WTC11 (cell line): ENCODE data around the gene CHRNB1. TPM values are rescaled to one million over a fixed set of nuclear protein-coding genes. Genes with fewer than 3 reads are reported as not detected.

ENCODE experiments used
- ATAC-seq: fragments of 200-7000 bp; cut with Tn5 transposase; 2 replicates; pipeline ENCODE4 v1.10.0; 2021; ENCODE audit warnings: mild to moderate bottlenecking, moderate library complexity
- CTCF ChIA-PET: fragments of 300-600 bp; sonication (Branson Sonifier 250); formaldehyde crosslinking; loops from one replicate; lab custom pipeline; 2021; ENCODE audit warnings: antibody characterized with exemption; lab: Charles Lee
- POLR2A ChIA-PET: fragments of 350-600 bp; sonication (Branson Sonifier 250); formaldehyde crosslinking; loops from one replicate; lab custom pipeline; 2021; ENCODE audit warnings: antibody characterized with exemption; lab: Charles Lee
- DNase-seq: peaks from one replicate; pipeline ENCODE4 v3.0.0; 2021; ENCODE audit warnings: low spot score
- H3K27ac Mint-ChIP-seq: 2 replicates; pipeline ENCODE4 v1.8.0; 2021; ENCODE audit warnings: mixed read lengths
- H3K27me3 Mint-ChIP-seq: 2 replicates; pipeline ENCODE4 v1.8.0; 2021; ENCODE audit warnings: low read depth, mild to moderate bottlenecking, moderate library complexity, mixed read lengths
- H3K36me3 Mint-ChIP-seq: 2 replicates; pipeline ENCODE4 v1.8.0; 2021; ENCODE audit warnings: mixed read lengths
- H3K4me1 Mint-ChIP-seq: 2 replicates; pipeline ENCODE4 v1.8.0; 2022; ENCODE audit warnings: mixed read lengths
- H3K4me3 Mint-ChIP-seq: 2 replicates; pipeline ENCODE4 v1.8.0; 2021; ENCODE audit warnings: mild to moderate bottlenecking, moderate library complexity, mixed read lengths
- H3K9me3 Mint-ChIP-seq: 2 replicates; pipeline ENCODE4 v1.8.0; 2021; ENCODE audit warnings: mixed read lengths
- CBFB ChIP-seq: sonication (generic); formaldehyde crosslinking; IDR thresholded peaks from 2 replicates; pipeline ENCODE4 v1.8.1; 2022; ENCODE audit warnings: mild to moderate bottlenecking, low read depth, missing genetic modification reagents
- CREB1 ChIP-seq: sonication (generic); formaldehyde crosslinking; IDR thresholded peaks from 2 replicates; pipeline ENCODE4 v1.8.0; 2023; ENCODE audit warnings: mild to moderate bottlenecking, missing genetic modification reagents
- ERG ChIP-seq: fragments of 250-450 bp; sonication (Bioruptor Pico); IDR thresholded peaks from 2 replicates; pipeline ENCODE4 v1.8.0; 2021; ENCODE audit warnings: mild to moderate bottlenecking
- FOXP1 ChIP-seq: sonication (generic); formaldehyde crosslinking; IDR thresholded peaks from 2 replicates; pipeline ENCODE4 v1.8.0; 2022; ENCODE audit warnings: missing genetic modification reagents, mild to moderate bottlenecking, moderate library complexity, borderline replicate concordance
- HMGA2 ChIP-seq: fragments of 250-450 bp; sonication (Bioruptor Pico); IDR thresholded peaks from 2 replicates; pipeline ENCODE4 v1.4.0; 2021; ENCODE audit warnings: mild to moderate bottlenecking, moderate library complexity
- JAZF1 ChIP-seq: fragments of 250-450 bp; sonication (Bioruptor Pico); IDR thresholded peaks from 2 replicates; pipeline ENCODE4 v1.9.0; 2021; ENCODE audit warnings: moderate library complexity, mild to moderate bottlenecking, inconsistent platforms
- MYBL2 ChIP-seq: sonication (generic); formaldehyde crosslinking; IDR thresholded peaks from 2 replicates; pipeline ENCODE4 v1.8.1; 2023; ENCODE audit warnings: mild to moderate bottlenecking, moderate library complexity, missing genetic modification reagents
- NR2C2 ChIP-seq: sonication (generic); formaldehyde crosslinking; IDR thresholded peaks from 2 replicates; pipeline ENCODE4 v1.8.0; 2022; ENCODE audit warnings: mild to moderate bottlenecking, missing genetic modification reagents
- NR3C1 ChIP-seq: sonication (generic); formaldehyde crosslinking; conservative IDR thresholded peaks from 2 replicates; pipeline ENCODE4 v1.8.1; 2023; ENCODE audit warnings: low read depth, mild to moderate bottlenecking, missing genetic modification reagents
- PRRX2 ChIP-seq: fragments of 250-450 bp; sonication (Bioruptor Pico); IDR thresholded peaks from 2 replicates; pipeline ENCODE4 v1.8.0; 2021; ENCODE audit warnings: mild to moderate bottlenecking
- RORB ChIP-seq: fragments of 250-450 bp; sonication (Bioruptor Pico); IDR thresholded peaks from 2 replicates; pipeline ENCODE4 v1.9.0; 2021; ENCODE audit warnings: mild to moderate bottlenecking
- SOX15 ChIP-seq: fragments of 250-450 bp; sonication (Bioruptor Pico); IDR thresholded peaks from 2 replicates; pipeline ENCODE4 v1.9.0; 2021; ENCODE audit warnings: mild to moderate bottlenecking
- SP1 ChIP-seq: sonication (generic); formaldehyde crosslinking; conservative IDR thresholded peaks from 2 replicates; pipeline ENCODE4 v1.8.1; 2022; ENCODE audit warnings: missing genetic modification reagents
- ZNF121 ChIP-seq: sonication (generic); formaldehyde crosslinking; IDR thresholded peaks from 2 replicates; pipeline ENCODE4 v1.8.0; 2023; ENCODE audit warnings: missing genetic modification reagents
- ZNF138 ChIP-seq: sonication (generic); formaldehyde crosslinking; conservative IDR thresholded peaks from 2 replicates; pipeline ENCODE4 v1.8.1; 2022; ENCODE audit warnings: mild to moderate bottlenecking, moderate library complexity, missing genetic modification reagents
- ZNF232 ChIP-seq: sonication (generic); formaldehyde crosslinking; IDR thresholded peaks from 2 replicates; pipeline ENCODE4 v1.8.0; 2022; ENCODE audit warnings: mild to moderate bottlenecking, missing genetic modification reagents
- ZNF425 ChIP-seq: fragments of 250-450 bp; sonication (Bioruptor Pico); conservative IDR thresholded peaks from 2 replicates; pipeline ENCODE4 v1.9.0; 2021; ENCODE audit warnings: mild to moderate bottlenecking
- ZNF512 ChIP-seq: sonication (generic); formaldehyde crosslinking; IDR thresholded peaks from 2 replicates; pipeline ENCODE4 v1.8.1; 2022; ENCODE audit warnings: missing genetic modification reagents, borderline replicate concordance
- ZNF671 ChIP-seq: fragments of 250-450 bp; sonication (Bioruptor Pico); IDR thresholded peaks from 2 replicates; pipeline ENCODE4 v1.8.0; 2021; ENCODE audit warnings: mild to moderate bottlenecking
- total RNA-seq: library from RNA; stranded (reverse); gene quantifications from 3 replicates; pipeline ENCODE4 v1.2.3, GENCODE V29; 2021
- TF ChIP-seq, protein P1 (sequence below): sonication (generic); formaldehyde crosslinking; IDR thresholded peaks from 2 replicates; pipeline ENCODE4 v1.8.1; 2022; ENCODE audit warnings: low read depth, mild to moderate bottlenecking, moderate library complexity, missing genetic modification reagents, borderline replicate concordance

CHRNB1 gene
- total RNA-seq, 1 experiment from 2014 or later: 16.0 TPM

DNA sequence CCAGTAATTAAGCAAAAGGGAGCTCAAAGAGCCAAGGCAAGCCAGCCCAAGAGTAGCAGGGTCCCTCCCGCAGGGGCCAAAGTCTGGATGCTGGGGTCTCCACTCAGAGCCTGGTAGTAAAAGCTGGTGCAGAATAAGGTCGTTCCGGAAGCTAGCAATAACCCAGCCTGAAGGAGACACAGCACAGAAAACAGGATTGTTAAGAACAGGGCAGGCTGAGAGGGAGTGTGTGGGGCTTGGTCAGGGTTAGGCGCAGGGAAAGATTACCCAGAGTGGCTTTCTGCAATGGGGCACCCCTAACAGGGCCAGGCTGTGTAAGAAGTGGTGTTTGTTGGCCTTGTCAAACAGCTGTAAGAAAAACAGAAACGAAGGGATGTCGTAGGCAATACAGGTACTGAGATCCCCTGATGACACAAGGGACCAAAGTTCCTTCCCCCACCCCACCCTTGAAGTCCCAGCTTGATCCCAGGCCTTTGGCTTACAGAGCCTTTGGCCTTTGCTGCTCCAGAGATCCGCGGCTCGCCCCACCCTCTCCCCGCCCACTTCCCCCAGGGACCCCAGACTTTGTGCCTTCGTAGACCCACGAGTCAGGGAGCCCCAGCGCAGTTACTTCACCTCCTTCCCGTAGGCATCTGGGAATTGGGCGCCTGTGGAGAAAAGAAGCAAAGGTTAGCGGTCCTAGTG, 41.7 kb upstream of the CHRNB1 start:
- CTCF ChIA-PET: interaction anchor here (0.6 to 3.3 kb wide), 20 partner anchors 9 to 705 kb away, joined by 3 to 59 read pairs (median 6); partner anchors contain the start of genes CHRNB1, KCTD11, PLSCR3 and SOX15
- peak; percentile 72 for DNase-seq

DNA sequence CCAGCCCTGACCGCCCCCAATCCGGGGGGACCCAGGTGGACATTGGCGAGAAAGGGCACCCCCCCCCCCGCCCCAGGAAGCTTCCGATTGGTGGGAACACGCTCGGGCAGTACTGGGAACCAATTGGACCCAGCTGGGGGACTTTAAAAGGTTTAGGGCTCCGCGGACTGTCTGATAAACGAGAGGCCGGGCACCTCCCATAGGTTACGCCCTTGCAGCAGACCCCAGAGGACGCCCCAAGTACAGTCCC, 41.2 kb upstream of the CHRNB1 start:
- H3K27ac Mint-ChIP-seq: peak overlapping the region; percentile 85
- no peaks in the 10 kb centered on the region for H3K9me3 Mint-ChIP-seq
- H3K36me3 Mint-ChIP-seq: peaks cover 4% of the 10 kb centered on the region
- peaks cover 27% of the 10 kb centered on the region for H3K4me1 Mint-ChIP-seq
- no peak for DNase-seq
- ATAC-seq: peak; percentile 16
- H3K4me3 Mint-ChIP-seq: peak overlapping the region; percentile 80
- CTCF ChIA-PET: interaction anchor here (0.6 to 3.3 kb wide), 39 partner anchors 9 to 1523 kb away, joined by 3 to 59 read pairs (median 5); partner anchors contain the start of genes ACAP1, CHRNB1, KCTD11 and NEURL4
- no peaks in the 10 kb centered on the region; the same call in 1 of the 2 replicates for H3K27me3 Mint-ChIP-seq
- TF ChIP-seq NR2C2 (CRISPR knock-in tag): no peak
- 0 out of 2 replicates have a peak, but pooled peaks have one; percentile 17 for TF ChIP-seq CREB1 (CRISPR knock-in tag)
- peak; percentile 84; the same call in 1 of the 2 replicates for TF ChIP-seq MYBL2 (CRISPR knock-in tag)
- no peak for TF ChIP-seq FOXP1 (CRISPR knock-in tag)
- POLR2A ChIA-PET: interaction anchor here (0.6 to 2.5 kb wide), 20 partner anchors 10 to 186 kb away, joined by 3 to 38 read pairs (median 4); partner anchors contain the start of genes ACAP1, CHRNB1, NEURL4 and PLSCR3

More for the DNA sequence above, 41.7 kb upstream of the CHRNB1 start:
- ATAC-seq: peak; percentile 4
- H3K27ac Mint-ChIP-seq: peak overlapping the region; percentile 85
- peaks cover 27% of the 10 kb centered on the region for H3K4me1 Mint-ChIP-seq
- H3K4me3 Mint-ChIP-seq: peak overlapping the region; percentile 80
- POLR2A ChIA-PET: interaction anchor here (0.9 to 2.5 kb wide), 15 partner anchors 9 to 186 kb away, joined by 3 to 38 read pairs (median 5); partner anchors contain the start of genes ACAP1, NEURL4, PLSCR3 and POLR2A
- TF ChIP-seq, protein P1, sequence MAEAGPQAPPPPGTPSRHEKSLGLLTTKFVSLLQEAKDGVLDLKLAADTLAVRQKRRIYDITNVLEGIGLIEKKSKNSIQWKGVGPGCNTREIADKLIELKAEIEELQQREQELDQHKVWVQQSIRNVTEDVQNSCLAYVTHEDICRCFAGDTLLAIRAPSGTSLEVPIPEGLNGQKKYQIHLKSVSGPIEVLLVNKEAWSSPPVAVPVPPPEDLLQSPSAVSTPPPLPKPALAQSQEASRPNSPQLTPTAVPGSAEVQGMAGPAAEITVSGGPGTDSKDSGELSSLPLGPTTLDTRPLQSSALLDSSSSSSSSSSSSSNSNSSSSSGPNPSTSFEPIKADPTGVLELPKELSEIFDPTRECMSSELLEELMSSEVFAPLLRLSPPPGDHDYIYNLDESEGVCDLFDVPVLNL: no peak
- TF ChIP-seq ZNF121: no peak
- TF ChIP-seq CBFB (CRISPR knock-in tag): no peak
- TF ChIP-seq ZNF232 (CRISPR knock-in tag): no peak
- no peak for TF ChIP-seq JAZF1
- no peak for TF ChIP-seq ERG (CRISPR knock-in tag)
- no peak for TF ChIP-seq ZNF138 (CRISPR knock-in tag)
- no peak for TF ChIP-seq SOX15 (CRISPR knock-in tag)
- TF ChIP-seq NR3C1 (CRISPR knock-in tag): no peak
- no peak for TF ChIP-seq RORB (CRISPR knock-in tag)
- TF ChIP-seq ZNF671 (CRISPR knock-in tag): no peak
- no peak for TF ChIP-seq SP1 (CRISPR knock-in tag)
- no peak for TF ChIP-seq ZNF512 (CRISPR knock-in tag)
- TF ChIP-seq HMGA2 (CRISPR knock-in tag): no peak
- no peak for TF ChIP-seq CREB1 (CRISPR knock-in tag)
- no peak for TF ChIP-seq ZNF425
- no peak for TF ChIP-seq PRRX2 (CRISPR knock-in tag)
- peaks cover 4% of the 10 kb centered on the region for H3K36me3 Mint-ChIP-seq
- no peaks in the 10 kb centered on the region; the same call in 1 of the 2 replicates for H3K27me3 Mint-ChIP-seq
- H3K9me3 Mint-ChIP-seq: no peaks in the 10 kb centered on the region
